Trophoblast cell (in vitro differentiated cells and primary cell): ENCODE results near the gene SPATA21.

Source experiments
- DNase-seq, 2 donors: peaks; one replicate each; pipeline ENCODE4 v3.0.0-alpha.2; 2016
- H2AFZ ChIP-seq: 2 replicates; pipeline ENCODE4 v1.6.1; 2013; ENCODE audit warnings: low read length, moderate library complexity, mild to moderate bottlenecking; ENCODE audit not compliant: insufficient read depth, poor library complexity
- H2AK5ac ChIP-seq: 2 replicates; pipeline ENCODE4 v1.6.1; 2013; ENCODE audit warnings: mild to moderate bottlenecking, low read length
- H2BK120ac ChIP-seq: 2 replicates; pipeline ENCODE4 v1.6.1; 2013; ENCODE audit warnings: low read length, mild to moderate bottlenecking, moderate library complexity; ENCODE audit not compliant: insufficient read depth, poor library complexity
- H2BK12ac ChIP-seq: 2 replicates; pipeline ENCODE4 v1.6.1; 2013; ENCODE audit warnings: mild to moderate bottlenecking, low read length, moderate library complexity
- H2BK5ac ChIP-seq: 2 replicates; pipeline ENCODE4 v1.6.1; 2013; ENCODE audit warnings: low read length, low read depth, moderate library complexity, mild to moderate bottlenecking; ENCODE audit not compliant: poor library complexity
- H3K14ac ChIP-seq: 2 replicates; pipeline ENCODE4 v1.6.1; 2013; ENCODE audit warnings: mild to moderate bottlenecking, low read length
- H3K18ac ChIP-seq: 2 replicates; pipeline ENCODE4 v1.6.1; 2013; ENCODE audit warnings: mild to moderate bottlenecking, low read length
- H3K23ac ChIP-seq: 2 replicates; pipeline ENCODE4 v1.6.1; 2013; ENCODE audit warnings: low read length
- H3K27ac ChIP-seq: 2 replicates; pipeline ENCODE4 v1.5.1; 2013; ENCODE audit warnings: low read depth, mild to moderate bottlenecking, inconsistent platforms, low read length, moderate library complexity
- H3K27me3 ChIP-seq: 2 replicates; pipeline ENCODE4 v1.6.1; 2013; ENCODE audit warnings: inconsistent platforms, mild to moderate bottlenecking, low read length, moderate library complexity; ENCODE audit not compliant: insufficient read depth
- H3K36me3 ChIP-seq, 2 experiments: 1 replicate in 1 of 2; 2 replicates in 1 of 2; pipeline ENCODE4 v1.6.1; 2013; ENCODE audit warnings: low read length in 2 of 2, mild to moderate bottlenecking in 2 of 2, moderate library complexity in 1 of 2; ENCODE audit not compliant: insufficient read depth in 2 of 2, control insufficient read depth in 1 of 2
- H3K4ac ChIP-seq: 2 replicates; pipeline ENCODE4 v1.6.1; 2013; ENCODE audit warnings: low read depth, mild to moderate bottlenecking, low read length, moderate library complexity
- H3K4me1 ChIP-seq, 2 experiments: 1 replicate in 1 of 2; 2 replicates in 1 of 2; pipeline ENCODE4 v1.6.1; 2013; ENCODE audit warnings: low read length in 2 of 2, mild to moderate bottlenecking in 2 of 2, moderate library complexity in 1 of 2; ENCODE audit not compliant: insufficient read depth in 2 of 2, control insufficient read depth in 1 of 2
- H3K4me2 ChIP-seq: 2 replicates; pipeline ENCODE4 v1.6.1; 2013; ENCODE audit warnings: inconsistent platforms, mild to moderate bottlenecking, low read length, moderate library complexity
- H3K4me3 ChIP-seq: 2 replicates; pipeline ENCODE4 v1.5.1; 2013; ENCODE audit warnings: mild to moderate bottlenecking, low read depth, low read length, inconsistent platforms
- H3K79me1 ChIP-seq: one replicate; pipeline ENCODE4 v1.6.1; 2013; ENCODE audit warnings: low read length
- H3K79me2 ChIP-seq: 2 replicates; pipeline ENCODE4 v1.6.1; 2013; ENCODE audit warnings: low read length, mild to moderate bottlenecking; ENCODE audit not compliant: control insufficient read depth, insufficient read depth, poor library complexity
- H3K9ac ChIP-seq: 2 replicates; pipeline ENCODE4 v1.6.1; 2013; ENCODE audit warnings: mild to moderate bottlenecking, low read length
- H3K9me3 ChIP-seq: 2 replicates; pipeline ENCODE4 v1.6.1; 2013; ENCODE audit warnings: low read depth, mild to moderate bottlenecking, control low read depth, inconsistent platforms, low read length; ENCODE audit not compliant: insufficient read depth
- H4K12ac ChIP-seq: 2 replicates; pipeline ENCODE4 v1.6.1; 2013; ENCODE audit warnings: low read depth, mild to moderate bottlenecking, low read length, moderate library complexity
- H4K8ac ChIP-seq: 2 replicates; pipeline ENCODE4 v1.6.1; 2013; ENCODE audit warnings: low read depth, mild to moderate bottlenecking, low read length, moderate library complexity
- H4K91ac ChIP-seq: one replicate; pipeline ENCODE4 v1.6.1; 2013; ENCODE audit warnings: low read depth, mild to moderate bottlenecking, low read length, moderate library complexity
- WGBS: extraction: QIAGEN DNeasy Blood & Tissue Kit; methylation state at CpG from one replicate; pipeline ENCODE4 v1.1.7; 2013; ENCODE audit warnings: missing lambda C conversion rate; ENCODE audit not compliant: insufficient read length, insufficient coverage; ENCODE audit errors: extremely low coverage; 5-methylcytosine and 5-hydroxymethylcytosine counted together

The SPATA21 gene

GRCh38 chr1:16421201-16421600 lies 16.0 kb downstream of the SPATA21 start:
- H4K12ac ChIP-seq, result no peak overlapping the region
- no peak overlapping the region for H2BK5ac ChIP-seq
- H3K27ac ChIP-seq, result no peak overlapping the region
- H2AK5ac ChIP-seq, result no peak overlapping the region
- no peak overlapping the region for H4K91ac ChIP-seq
- no peak overlapping the region for H4K8ac ChIP-seq
- DNase-seq, result no peak
- no peak overlapping the region for H3K4ac ChIP-seq
- no peak overlapping the region for H3K9ac ChIP-seq
- no peaks in the 10 kb centered on the region for H3K79me2 ChIP-seq
- H3K36me3 ChIP-seq, result no peaks in the 10 kb centered on the region
- no peak overlapping the region for H3K18ac ChIP-seq
- H3K27me3 ChIP-seq, result no peaks in the 10 kb centered on the region
- no peak overlapping the region for H3K23ac ChIP-seq
- no peaks in the 10 kb centered on the region for H3K4me1 ChIP-seq
- H3K4me3 ChIP-seq, result no peak overlapping the region
- H3K79me1 ChIP-seq, result no peaks in the 10 kb centered on the region
- H3K4me2 ChIP-seq, result no peak overlapping the region
- no peaks in the 10 kb centered on the region for H3K9me3 ChIP-seq
- H3K14ac ChIP-seq, result no peak overlapping the region
- no CpG with 5 or more reads among the region's 7 CpGs for WGBS
- H2BK120ac ChIP-seq, result no peak overlapping the region
- no peak overlapping the region for H2BK12ac ChIP-seq
- no peak overlapping the region for H2AFZ ChIP-seq

GRCh38 chr1:16420424-16421118 lies 16.7 kb downstream of the SPATA21 start:
- Histone ChIP-seq H3K9me3 (no peaks in the 10 kb centered on the region), H3K27me3 (no peaks in the 10 kb centered on the region), H2AK5ac (no peak overlapping the region), H4K91ac (no peak overlapping the region), H2BK5ac (no peak overlapping the region), H2BK12ac (no peak overlapping the region), H3K14ac (no peak overlapping the region), H4K8ac (no peak overlapping the region), H3K18ac (no peak overlapping the region), H3K4ac (no peak overlapping the region), H2AFZ (no peak overlapping the region), H3K79me1 (no peaks in the 10 kb centered on the region), H2BK120ac (no peak overlapping the region), H3K4me1 (no peaks in the 10 kb centered on the region), H3K23ac (no peak overlapping the region), H3K27ac (no peak overlapping the region), H3K4me2 (no peak overlapping the region), H3K4me3 (no peak overlapping the region), H3K9ac (no peak overlapping the region), H3K36me3 (no peaks in the 10 kb centered on the region), H4K12ac (no peak overlapping the region), H3K79me2 (no peaks in the 10 kb centered on the region)
- DNase-seq, result no peak
- no CpG with 5 or more reads among the region's 9 CpGs for WGBS

- Histone ChIP-seq H3K79me1 (no peaks in the 10 kb centered on the region), H4K8ac (no peak overlapping the region), H3K4me1 (no peaks in the 10 kb centered on the region), H3K18ac (no peak overlapping the region), H2AFZ (no peak overlapping the region), H2BK12ac (no peak overlapping the region), H3K9me3 (no peaks in the 10 kb centered on the region), H2BK120ac (no peak overlapping the region), H3K36me3 (no peaks in the 10 kb centered on the region), H2AK5ac (no peak overlapping the region), H3K4me3 (no peak overlapping the region), H4K91ac (no peak overlapping the region), H2BK5ac (no peak overlapping the region), H3K9ac (no peak overlapping the region), H3K14ac (no peak overlapping the region), H4K12ac (no peak overlapping the region), H3K27me3 (no peaks in the 10 kb centered on the region), H3K79me2 (no peaks in the 10 kb centered on the region), H3K4ac (no peak overlapping the region), H3K27ac (no peak overlapping the region), H3K23ac (no peak overlapping the region), H3K4me2 (no peak overlapping the region)
- no CpG with 5 or more reads among the region's 7 CpGs for WGBS
- no peak for DNase-seq
Observed at GRCh38 chr1:16418823-16419425, 18.3 kb downstream of the SPATA21 start.

GRCh38 chr1:16413191-16413590 lies 24.0 kb downstream of the SPATA21 start:
- no CpG with 5 or more reads among the region's 3 CpGs for WGBS
- Histone ChIP-seq H3K4me1 (no peaks in the 10 kb centered on the region), H2BK120ac (no peak overlapping the region), H3K36me3 (no peaks in the 10 kb centered on the region), H3K4me3 (no peak overlapping the region), H3K18ac (no peak overlapping the region), H3K4ac (no peak overlapping the region), H2BK5ac (no peak overlapping the region), H4K12ac (no peak overlapping the region), H3K27ac (no peak overlapping the region), H3K4me2 (no peak overlapping the region), H4K8ac (no peak overlapping the region), H3K27me3 (no peaks in the 10 kb centered on the region), H3K14ac (no peak overlapping the region), H4K91ac (no peak overlapping the region), H3K9ac (no peak overlapping the region), H2BK12ac (no peak overlapping the region), H3K9me3 (no peaks in the 10 kb centered on the region), H3K79me1 (no peaks in the 10 kb centered on the region), H3K23ac (no peak overlapping the region), H2AFZ (no peak overlapping the region), H3K79me2 (no peaks in the 10 kb centered on the region), H2AK5ac (no peak overlapping the region)
- no peak for DNase-seq
